GM06990 (cell line): ENCODE results near the gene ZNF862.

ENCODE experiments used
- DNase-seq: peaks from one replicate; pipeline ENCODE4 v3.0.0-alpha.2; 2011; ENCODE audit not compliant: insufficient read length; ENCODE audit errors: extremely low read depth
- H3K27me3 ChIP-seq: replicated peaks from 2 replicates; pipeline ENCODE4 v1.6.0; 2011; ENCODE audit warnings: low read length; ENCODE audit not compliant: control insufficient read depth, insufficient read depth
- H3K36me3 ChIP-seq: 2 replicates; pipeline ENCODE4 v1.5.1; 2011; ENCODE audit warnings: low read length; ENCODE audit not compliant: control insufficient read depth, insufficient read depth
- H3K4me3 ChIP-seq: replicated peaks from 2 replicates; pipeline ENCODE4 v1.5.1; 2011; ENCODE audit warnings: low read depth, mild to moderate bottlenecking, control low read depth, low read length
- TF ChIP-seq, protein P1 (sequence below): IDR thresholded peaks from 2 replicates; pipeline ENCODE4 v1.5.1; 2011; ENCODE audit warnings: low read length, control low read depth, mild to moderate bottlenecking, inconsistent platforms; ENCODE audit not compliant: insufficient read depth, poor library complexity, severe bottlenecking

The ZNF862 gene

DNA sequence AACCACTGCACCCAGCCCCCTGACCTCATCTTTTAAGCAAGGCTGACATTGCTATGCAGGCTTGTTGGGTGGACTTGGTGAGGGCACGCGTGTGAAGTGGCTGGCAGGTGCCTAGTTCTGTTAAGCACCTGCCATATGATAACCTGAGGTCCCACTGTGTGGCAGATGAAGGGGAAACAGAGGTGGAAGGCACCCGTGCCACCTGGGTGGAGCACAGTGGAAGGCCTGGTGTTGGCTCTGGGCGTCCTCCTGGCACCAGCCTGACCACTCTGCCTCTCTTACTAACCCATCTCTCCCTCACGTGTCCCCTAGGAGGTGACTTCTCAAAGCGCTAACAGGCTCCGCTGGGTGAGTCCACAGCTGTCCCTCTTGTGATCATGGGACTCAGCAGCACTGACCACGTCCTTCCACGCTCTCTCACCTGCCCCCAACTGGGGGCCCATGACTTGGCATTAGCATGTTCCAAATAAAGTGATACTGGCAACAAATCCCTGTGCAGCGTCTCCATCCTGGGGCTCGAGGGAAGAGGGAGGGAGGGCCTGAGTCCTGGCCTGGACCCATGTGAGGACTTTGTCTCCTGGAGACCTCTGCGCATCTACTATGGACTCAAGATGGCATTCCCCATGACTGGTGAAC lies 4.6 kb upstream of the ZNF862 start:
- Histone ChIP-seq H3K27me3 (no peaks in the 10 kb centered on the region; the same call in 1 of the 2 replicates), H3K4me3 (no peak overlapping the region), H3K36me3 (no peaks in the 10 kb centered on the region)
- no peak for DNase-seq
- TF ChIP-seq, protein P1, sequence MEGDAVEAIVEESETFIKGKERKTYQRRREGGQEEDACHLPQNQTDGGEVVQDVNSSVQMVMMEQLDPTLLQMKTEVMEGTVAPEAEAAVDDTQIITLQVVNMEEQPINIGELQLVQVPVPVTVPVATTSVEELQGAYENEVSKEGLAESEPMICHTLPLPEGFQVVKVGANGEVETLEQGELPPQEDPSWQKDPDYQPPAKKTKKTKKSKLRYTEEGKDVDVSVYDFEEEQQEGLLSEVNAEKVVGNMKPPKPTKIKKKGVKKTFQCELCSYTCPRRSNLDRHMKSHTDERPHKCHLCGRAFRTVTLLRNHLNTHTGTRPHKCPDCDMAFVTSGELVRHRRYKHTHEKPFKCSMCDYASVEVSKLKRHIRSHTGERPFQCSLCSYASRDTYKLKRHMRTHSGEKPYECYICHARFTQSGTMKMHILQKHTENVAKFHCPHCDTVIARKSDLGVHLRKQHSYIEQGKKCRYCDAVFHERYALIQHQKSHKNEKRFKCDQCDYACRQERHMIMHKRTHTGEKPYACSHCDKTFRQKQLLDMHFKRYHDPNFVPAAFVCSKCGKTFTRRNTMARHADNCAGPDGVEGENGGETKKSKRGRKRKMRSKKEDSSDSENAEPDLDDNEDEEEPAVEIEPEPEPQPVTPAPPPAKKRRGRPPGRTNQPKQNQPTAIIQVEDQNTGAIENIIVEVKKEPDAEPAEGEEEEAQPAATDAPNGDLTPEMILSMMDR: no peak

DNA sequence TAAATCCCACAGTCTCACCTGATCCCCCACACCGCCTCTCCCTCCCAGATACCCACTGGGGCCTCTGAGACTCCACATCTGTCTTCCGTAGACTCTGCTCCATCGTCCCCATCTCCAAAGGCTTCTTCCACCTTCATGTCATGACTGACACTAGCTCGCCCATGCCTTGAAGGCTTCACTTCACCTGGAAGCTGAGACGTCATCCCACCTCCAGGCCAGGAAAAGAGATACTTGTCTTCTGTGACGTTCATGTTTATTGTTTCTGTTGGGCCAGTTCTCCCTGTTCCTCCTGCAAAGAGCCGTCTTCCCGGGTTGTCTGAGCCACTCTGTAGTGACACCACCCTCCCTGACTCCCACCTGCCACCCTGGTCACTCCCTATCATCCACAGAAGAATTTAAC lies 3.6 kb upstream of the ZNF862 start:
- H3K27me3 ChIP-seq: no peaks in the 10 kb centered on the region; the same call in 1 of the 2 replicates
- H3K4me3 ChIP-seq: no peak overlapping the region
- H3K36me3 ChIP-seq: no peaks in the 10 kb centered on the region
- TF ChIP-seq, protein P1: no peak
- DNase-seq: no peak

DNA sequence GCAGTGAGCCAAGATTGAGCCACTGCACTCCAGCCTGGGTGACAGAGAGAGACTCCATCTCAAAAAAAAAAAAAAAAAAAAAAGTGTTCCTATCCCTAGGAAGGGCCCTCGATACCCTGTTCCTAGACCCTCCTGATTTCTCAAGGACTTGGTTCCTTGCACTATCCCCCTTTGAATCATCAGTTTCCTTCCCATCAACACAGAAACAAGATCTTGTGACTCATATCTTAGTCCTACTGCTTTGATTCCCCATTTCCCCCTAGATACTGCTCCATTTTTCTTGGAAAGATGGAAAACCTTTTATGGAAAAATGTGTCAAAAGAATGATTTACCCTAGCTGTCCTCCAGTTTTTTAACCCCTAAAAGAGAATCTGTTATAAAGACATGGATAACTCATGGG lies 1.7 kb upstream of the ZNF862 start:
- DNase-seq: no peak
- no peaks in the 10 kb centered on the region for H3K27me3 ChIP-seq
- H3K36me3 ChIP-seq: no peaks in the 10 kb centered on the region
- no peak overlapping the region for H3K4me3 ChIP-seq
- TF ChIP-seq, protein P1: no peak

DNA sequence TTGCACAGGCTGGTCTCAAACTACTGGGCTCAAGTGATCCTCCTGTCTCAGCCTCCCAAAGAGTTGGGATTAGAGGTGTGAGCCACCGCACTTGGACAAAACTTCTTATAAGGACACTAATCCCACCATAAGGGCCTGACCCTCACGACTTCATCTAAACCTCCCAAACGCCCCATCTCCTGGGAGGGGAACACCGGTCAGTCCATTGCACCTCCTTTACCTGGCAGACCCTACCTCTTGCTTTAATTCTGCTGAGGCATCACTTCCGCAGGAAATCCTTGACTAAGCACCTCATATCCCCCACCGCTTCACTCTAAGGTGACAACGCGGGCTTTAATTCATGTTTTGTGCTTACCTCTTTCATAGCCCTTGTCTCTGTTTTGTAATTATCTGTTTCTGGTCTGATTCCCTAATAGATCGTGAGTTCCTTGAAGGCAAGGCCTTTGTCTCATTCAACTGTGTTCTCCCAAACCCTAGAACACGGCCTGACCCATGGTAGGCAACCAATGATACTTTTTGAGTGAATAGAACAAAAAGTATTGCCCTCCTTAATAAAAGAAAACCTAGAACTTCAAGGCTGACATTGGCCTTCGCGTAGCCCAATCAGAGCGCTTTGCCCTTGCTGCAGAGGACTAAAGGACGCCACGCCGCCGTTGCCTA lies 481 bp upstream of the ZNF862 start:
- H3K36me3 ChIP-seq: no peaks in the 10 kb centered on the region
- no peak for DNase-seq
- no peaks in the 10 kb centered on the region for H3K27me3 ChIP-seq
- H3K4me3 ChIP-seq: no peak overlapping the region
- TF ChIP-seq, protein P1: no peak

DNA sequence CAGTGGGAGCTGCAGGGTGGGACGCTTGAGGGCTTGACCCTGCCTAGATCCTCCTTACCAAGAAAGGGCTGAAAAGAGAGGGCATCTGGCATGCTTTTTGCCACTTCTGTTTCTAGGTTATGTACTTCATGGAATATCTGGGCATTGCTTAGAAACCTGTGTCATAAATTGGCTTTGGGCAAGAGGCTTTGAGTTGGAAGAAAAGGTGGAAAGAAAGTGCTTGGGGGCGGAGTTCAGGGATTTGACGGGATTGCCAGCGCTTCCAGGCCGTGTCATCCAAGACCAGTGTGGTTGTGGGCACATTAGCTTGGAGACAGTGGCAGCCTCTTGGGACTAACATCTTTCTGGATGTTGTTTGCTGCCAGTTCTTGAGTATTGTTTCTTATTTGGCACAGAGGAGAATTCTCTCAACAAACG lies 825 bp downstream of the ZNF862 start:
- H3K27me3 ChIP-seq: no peaks in the 10 kb centered on the region
- peak overlapping the region; percentile 89 for H3K4me3 ChIP-seq
- no peak for DNase-seq
- no peaks in the 10 kb centered on the region for H3K36me3 ChIP-seq
- TF ChIP-seq, protein P1: no peak
